ENCODE measurements around the gene GPRC5C.

The GPRC5C gene

GRCh38 chr17:74449773-74450172 lies 17.9 kb downstream of the GPRC5C start:
- no peak for ATAC-seq
- H3K4me3 Mint-ChIP-seq, result no peak overlapping the region
- H3K27me3 Mint-ChIP-seq, result peaks cover 40% of the 10 kb centered on the region
- H3K36me3 Mint-ChIP-seq, result no peaks in the 10 kb centered on the region
- H3K4me1 Mint-ChIP-seq, result peaks cover 22% of the 10 kb centered on the region
- H3K27ac Mint-ChIP-seq, result no peak overlapping the region
- no peaks in the 10 kb centered on the region for H3K9me3 Mint-ChIP-seq

GRCh38 chr17:74450231-74450630 lies 18.3 kb downstream of the GPRC5C start:
- Mint-ChIP-seq H3K36me3 (no peaks in the 10 kb centered on the region), H3K9me3 (no peaks in the 10 kb centered on the region), H3K27me3 (peaks cover 40% of the 10 kb centered on the region), H3K4me1 (peaks cover 26% of the 10 kb centered on the region), H3K4me3 (no peak overlapping the region), H3K27ac (no peak overlapping the region)
- ATAC-seq, result no peak

- H3K27ac Mint-ChIP-seq, result no peak overlapping the region
- H3K4me3 Mint-ChIP-seq, result no peak overlapping the region
- peaks cover 27% of the 10 kb centered on the region for H3K4me1 Mint-ChIP-seq
- H3K27me3 Mint-ChIP-seq, result peaks cover 40% of the 10 kb centered on the region
- H3K36me3 Mint-ChIP-seq, result no peaks in the 10 kb centered on the region
- H3K9me3 Mint-ChIP-seq, result no peaks in the 10 kb centered on the region
- no peak for ATAC-seq
These were observed 19.1 kb downstream of the GPRC5C start for GRCh38 chr17:74450925-74451403.

GRCh38 chr17:74451557-74451956 lies 19.7 kb downstream of the GPRC5C start:
- no peak for ATAC-seq
- peaks cover 37% of the 10 kb centered on the region for H3K27me3 Mint-ChIP-seq
- no peak overlapping the region for H3K27ac Mint-ChIP-seq
- H3K9me3 Mint-ChIP-seq, result no peaks in the 10 kb centered on the region
- H3K36me3 Mint-ChIP-seq, result no peaks in the 10 kb centered on the region
- peaks cover 26% of the 10 kb centered on the region for H3K4me1 Mint-ChIP-seq
- H3K4me3 Mint-ChIP-seq, result no peak overlapping the region

GRCh38 chr17:74452033-74452840 lies 20.3 kb downstream of the GPRC5C start:
- Mint-ChIP-seq H3K9me3 (no peaks in the 10 kb centered on the region), H3K4me1 (peaks cover 25% of the 10 kb centered on the region), H3K4me3 (no peak overlapping the region), H3K27ac (no peak overlapping the region), H3K36me3 (no peaks in the 10 kb centered on the region), H3K27me3 (peaks cover 31% of the 10 kb centered on the region)
- ATAC-seq, result no peak

- Mint-ChIP-seq H3K9me3 (no peaks in the 10 kb centered on the region), H3K4me1 (peaks cover 31% of the 10 kb centered on the region), H3K27ac (no peak overlapping the region), H3K4me3 (no peak overlapping the region), H3K27me3 (peaks cover 24% of the 10 kb centered on the region), H3K36me3 (no peaks in the 10 kb centered on the region)
- ATAC-seq, result no peak
These were observed 21.2 kb downstream of the GPRC5C start for GRCh38 chr17:74452841-74453661.

- Mint-ChIP-seq H3K4me3 (peak overlapping the region; percentile 57), H3K27me3 (peaks cover 24% of the 10 kb centered on the region), H3K9me3 (no peaks in the 10 kb centered on the region), H3K27ac (peak overlapping the region; percentile 67), H3K36me3 (no peaks in the 10 kb centered on the region), H3K4me1 (peaks cover 31% of the 10 kb centered on the region)
- no peak for ATAC-seq
These were observed 21.8 kb downstream of the GPRC5C start for GRCh38 chr17:74453665-74454196.

GRCh38 chr17:74454197-74455024 lies 22.5 kb downstream of the GPRC5C start:
- Mint-ChIP-seq H3K4me1 (peaks cover 31% of the 10 kb centered on the region), H3K27ac (peak overlapping the region; percentile 67), H3K9me3 (no peaks in the 10 kb centered on the region), H3K36me3 (no peaks in the 10 kb centered on the region), H3K27me3 (peaks cover 24% of the 10 kb centered on the region), H3K4me3 (peak overlapping the region; percentile 57)
- peak; percentile 93 for ATAC-seq

- Mint-ChIP-seq H3K4me3 (peak overlapping the region; percentile 57), H3K36me3 (no peaks in the 10 kb centered on the region), H3K4me1 (peaks cover 31% of the 10 kb centered on the region), H3K9me3 (no peaks in the 10 kb centered on the region), H3K27ac (peak overlapping the region; percentile 67), H3K27me3 (peaks cover 18% of the 10 kb centered on the region)
- ATAC-seq, result no peak
These were observed 23.2 kb downstream of the GPRC5C start for GRCh38 chr17:74455025-74455545.

GRCh38 chr17:74455821-74456220 lies 23.9 kb downstream of the GPRC5C start:
- no peak for ATAC-seq
- peak overlapping the region; percentile 1 for H3K27ac Mint-ChIP-seq
- H3K36me3 Mint-ChIP-seq, result no peaks in the 10 kb centered on the region
- peaks cover 31% of the 10 kb centered on the region for H3K4me1 Mint-ChIP-seq
- peaks cover 17% of the 10 kb centered on the region for H3K27me3 Mint-ChIP-seq
- no peak overlapping the region for H3K4me3 Mint-ChIP-seq
- no peaks in the 10 kb centered on the region for H3K9me3 Mint-ChIP-seq

GRCh38 chr17:74457146-74457819 lies 25.4 kb downstream of the GPRC5C start:
- Mint-ChIP-seq H3K27me3 (peaks cover 14% of the 10 kb centered on the region), H3K27ac (peak overlapping the region; percentile 47), H3K36me3 (no peaks in the 10 kb centered on the region), H3K9me3 (no peaks in the 10 kb centered on the region), H3K4me3 (no peak overlapping the region), H3K4me1 (peaks cover 31% of the 10 kb centered on the region)
- peak; percentile 52 for ATAC-seq

GRCh38 chr17:74457820-74458166 lies 25.9 kb downstream of the GPRC5C start:
- Mint-ChIP-seq H3K4me1 (peaks cover 32% of the 10 kb centered on the region), H3K27me3 (peaks cover 9% of the 10 kb centered on the region), H3K9me3 (no peaks in the 10 kb centered on the region), H3K27ac (no peak overlapping the region), H3K36me3 (no peaks in the 10 kb centered on the region), H3K4me3 (no peak overlapping the region)
- ATAC-seq, result no peak

- Mint-ChIP-seq H3K27me3 (no peaks in the 10 kb centered on the region), H3K27ac (no peak overlapping the region)
- ATAC-seq, result no peak
These were observed 26.9 kb downstream of the GPRC5C start for GRCh38 chr17:74458835-74459234.

GRCh38 chr17:74459622-74460021 lies 27.7 kb downstream of the GPRC5C start:
- Mint-ChIP-seq H3K4me1 (peaks cover 36% of the 10 kb centered on the region), H3K4me3 (no peak overlapping the region)

More at GRCh38 chr17:74458835-74459234, 26.9 kb downstream of the GPRC5C start:
- H3K9me3 Mint-ChIP-seq, result no peaks in the 10 kb centered on the region
- peaks cover 40% of the 10 kb centered on the region for H3K4me1 Mint-ChIP-seq
- H3K4me3 Mint-ChIP-seq, result no peak overlapping the region
- no peaks in the 10 kb centered on the region for H3K36me3 Mint-ChIP-seq

More at GRCh38 chr17:74459622-74460021, 27.7 kb downstream of the GPRC5C start:
- Mint-ChIP-seq H3K27ac (no peak overlapping the region), H3K9me3 (no peaks in the 10 kb centered on the region), H3K27me3 (no peaks in the 10 kb centered on the region), H3K36me3 (no peaks in the 10 kb centered on the region)
- no peak for ATAC-seq
